MV-4-11 (cell line): Measurements from ENCODE around the gene CABP4.
A peak's percentile ranks its signal among the peaks of the same experiment; 100 is the strongest.
"Not testable (repeated sequence)": the region's sequence is repeated elsewhere in the genome, so short reads cannot be mapped to it uniquely, and the experiment has no call there.

Experiments used
- DNase-seq: peaks from one replicate; lab custom pipeline; 2025; lab: John Stamatoyannopoulos, UW

The CABP4 gene

DNA sequence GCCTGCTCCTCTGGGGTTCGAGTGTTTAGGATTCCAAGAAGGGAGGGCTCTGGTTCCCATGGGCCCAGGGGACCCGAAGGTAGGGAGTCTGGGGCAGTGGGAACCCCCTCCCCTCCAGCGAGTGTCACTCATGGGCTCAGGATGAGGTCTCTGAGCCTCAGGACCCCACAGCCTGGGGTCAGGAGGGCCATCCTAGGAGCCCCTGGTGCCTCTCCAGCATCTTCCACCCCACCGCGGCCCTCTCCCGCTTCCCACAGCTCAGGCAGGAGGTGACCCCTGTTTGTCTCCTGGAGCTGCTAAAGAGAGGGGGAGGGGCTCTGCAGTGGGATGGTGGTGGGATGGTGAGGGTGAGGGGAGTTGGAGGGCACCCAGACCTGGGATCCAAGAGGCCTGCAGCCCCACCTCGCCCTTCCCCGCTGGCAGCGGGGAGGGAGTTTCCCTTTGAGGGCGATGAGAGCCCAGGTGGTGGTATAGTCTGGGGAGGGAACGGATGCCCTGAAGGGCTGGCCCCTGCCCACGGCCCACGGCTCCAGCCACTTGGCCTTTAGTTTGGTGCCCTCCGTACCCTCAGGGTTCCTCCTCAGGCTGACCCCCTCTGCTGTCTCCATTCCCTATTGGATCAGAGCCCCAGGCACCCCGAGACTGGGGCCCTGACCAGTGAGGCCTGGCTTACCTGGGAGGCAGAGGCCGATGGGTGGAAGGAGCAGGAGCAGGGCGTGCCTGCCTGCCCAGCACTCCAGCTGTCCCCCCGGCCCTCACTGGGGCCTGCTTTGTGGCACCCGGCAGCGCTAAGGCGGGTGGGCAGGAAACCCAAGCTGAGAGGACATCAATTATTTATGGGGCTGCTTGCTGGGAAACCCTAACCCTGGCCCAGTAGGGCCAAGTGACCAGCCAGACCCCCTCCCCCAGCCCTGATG, 1.1 kb upstream of the CABP4 start:
- DNase-seq = no peak

DNA sequence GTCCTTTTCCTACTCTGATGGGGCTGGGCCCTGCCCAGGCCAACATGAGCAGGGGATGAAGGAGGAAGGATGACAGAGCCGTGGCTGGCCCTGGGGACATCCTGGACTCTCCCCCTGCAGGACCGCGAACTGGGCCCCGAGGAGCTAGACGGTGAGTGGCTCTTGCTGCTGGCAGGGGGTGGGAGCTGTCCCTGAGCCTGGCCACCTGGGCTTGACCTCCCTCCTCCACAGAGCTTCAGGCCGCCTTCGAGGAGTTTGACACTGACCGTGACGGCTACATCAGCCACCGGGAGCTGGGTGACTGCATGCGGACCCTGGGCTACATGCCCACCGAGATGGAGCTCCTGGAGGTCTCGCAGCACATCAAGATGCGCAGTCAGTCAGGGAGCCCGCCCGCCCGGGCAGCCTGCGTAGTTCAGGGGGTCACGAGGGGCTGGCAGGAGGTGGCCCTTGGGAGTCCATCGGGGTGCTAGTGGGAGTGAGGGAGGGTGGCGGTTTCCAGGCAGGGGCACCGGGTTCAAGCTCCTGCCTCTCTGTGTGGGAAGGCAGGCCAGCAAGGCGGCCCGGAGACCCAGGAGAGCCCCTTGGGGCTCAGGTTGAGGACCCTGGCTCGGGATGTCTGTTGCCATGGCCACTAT, 1.0 kb downstream of the CABP4 start:
- DNase-seq = no peak

DNA sequence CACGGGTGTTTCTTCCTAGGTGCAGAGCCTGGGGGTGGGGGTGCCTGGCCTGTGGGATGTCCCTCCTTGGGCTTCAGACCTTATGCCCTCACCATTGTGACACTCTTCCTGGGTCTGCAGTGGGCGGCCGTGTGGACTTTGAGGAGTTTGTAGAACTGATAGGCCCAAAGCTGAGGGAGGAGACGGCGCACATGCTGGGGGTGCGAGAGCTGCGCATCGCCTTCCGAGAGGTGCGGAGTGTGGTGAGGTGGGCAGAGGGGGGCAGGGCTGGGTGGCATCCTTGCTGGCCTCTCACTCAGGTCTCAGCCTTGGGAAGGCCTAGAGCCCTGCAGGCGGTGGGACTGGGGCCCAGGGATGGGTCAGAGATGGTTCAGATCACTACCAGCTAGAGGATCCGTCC, 2.3 kb downstream of the CABP4 start:
- DNase-seq = no peak

DNA sequence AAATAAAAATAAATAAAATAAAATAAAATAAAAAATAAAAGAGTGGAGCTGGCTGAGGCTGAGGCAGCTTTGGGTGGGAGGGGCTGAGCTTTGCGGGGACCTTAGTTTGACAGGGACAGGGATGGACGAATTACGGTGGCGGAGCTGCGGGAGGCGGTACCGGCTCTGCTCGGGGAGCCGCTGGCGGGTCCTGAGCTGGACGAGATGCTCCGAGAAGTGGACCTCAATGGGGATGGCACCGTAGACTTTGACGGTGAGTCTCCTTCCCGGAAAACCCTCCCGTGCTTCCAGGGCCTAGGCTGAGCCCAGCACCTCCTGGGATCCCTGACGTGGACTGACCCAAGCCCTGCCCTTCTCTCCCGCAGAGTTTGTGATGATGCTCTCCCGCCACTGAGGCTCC, 3.1 kb downstream of the CABP4 start:
- no peak for DNase-seq

DNA sequence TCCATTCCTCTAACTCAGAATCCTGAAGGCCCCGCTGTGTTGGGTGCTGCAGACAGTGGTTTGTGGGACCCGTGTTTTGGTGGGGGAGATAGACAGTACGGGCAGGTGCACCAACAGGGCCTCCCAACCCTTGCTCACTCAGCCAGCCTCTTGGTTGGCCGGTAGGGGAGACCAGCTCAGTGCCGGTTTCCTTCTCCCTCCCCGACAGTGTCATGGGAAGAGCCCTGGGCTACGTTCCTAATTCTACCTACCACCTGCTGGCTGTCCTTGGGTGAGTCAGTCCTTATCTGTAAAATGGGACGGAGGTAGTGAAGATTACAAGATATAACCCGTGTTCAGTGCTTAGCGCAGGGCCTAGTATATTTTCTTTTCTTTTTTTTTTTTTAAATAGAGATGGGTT, 8.0 kb downstream of the CABP4 start:
- DNase-seq = no peak

DNA sequence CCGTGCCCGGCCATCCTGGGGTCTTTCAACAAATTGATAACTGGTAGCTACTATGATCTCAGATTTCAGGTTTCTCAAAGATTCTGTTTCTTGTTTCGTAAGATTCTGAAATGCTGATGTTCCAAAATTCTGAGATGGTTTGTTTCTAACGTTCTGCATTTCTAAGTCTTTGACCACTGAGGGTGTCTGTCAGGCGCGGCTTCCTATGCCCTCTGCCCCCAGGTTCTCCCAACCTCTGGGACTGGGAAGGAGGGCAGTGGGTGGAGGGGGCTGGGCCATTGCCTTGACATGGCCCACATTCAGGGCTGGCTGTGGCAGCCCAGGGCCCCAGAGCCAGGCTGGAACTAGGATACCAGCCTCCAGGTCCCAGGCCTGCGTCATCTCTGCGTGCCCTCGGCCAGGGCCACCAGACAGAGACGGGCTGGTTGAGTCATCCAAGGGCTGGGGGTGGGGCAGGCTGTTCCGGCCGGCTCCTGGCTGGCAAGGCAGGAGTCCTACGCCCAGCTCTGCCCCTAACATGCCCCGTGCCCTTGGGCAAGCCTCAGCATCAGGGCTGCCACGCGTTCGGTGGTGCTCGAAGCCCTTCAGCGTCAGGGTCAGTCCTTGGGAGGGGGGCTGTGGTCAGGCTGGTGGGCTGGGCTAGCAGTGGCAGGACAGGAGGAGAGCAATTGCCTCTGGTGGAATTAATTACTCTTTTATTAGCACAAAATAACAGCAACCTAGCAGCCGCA, 8.7 kb downstream of the CABP4 start:
- DNase-seq = peak; percentile 87

DNA sequence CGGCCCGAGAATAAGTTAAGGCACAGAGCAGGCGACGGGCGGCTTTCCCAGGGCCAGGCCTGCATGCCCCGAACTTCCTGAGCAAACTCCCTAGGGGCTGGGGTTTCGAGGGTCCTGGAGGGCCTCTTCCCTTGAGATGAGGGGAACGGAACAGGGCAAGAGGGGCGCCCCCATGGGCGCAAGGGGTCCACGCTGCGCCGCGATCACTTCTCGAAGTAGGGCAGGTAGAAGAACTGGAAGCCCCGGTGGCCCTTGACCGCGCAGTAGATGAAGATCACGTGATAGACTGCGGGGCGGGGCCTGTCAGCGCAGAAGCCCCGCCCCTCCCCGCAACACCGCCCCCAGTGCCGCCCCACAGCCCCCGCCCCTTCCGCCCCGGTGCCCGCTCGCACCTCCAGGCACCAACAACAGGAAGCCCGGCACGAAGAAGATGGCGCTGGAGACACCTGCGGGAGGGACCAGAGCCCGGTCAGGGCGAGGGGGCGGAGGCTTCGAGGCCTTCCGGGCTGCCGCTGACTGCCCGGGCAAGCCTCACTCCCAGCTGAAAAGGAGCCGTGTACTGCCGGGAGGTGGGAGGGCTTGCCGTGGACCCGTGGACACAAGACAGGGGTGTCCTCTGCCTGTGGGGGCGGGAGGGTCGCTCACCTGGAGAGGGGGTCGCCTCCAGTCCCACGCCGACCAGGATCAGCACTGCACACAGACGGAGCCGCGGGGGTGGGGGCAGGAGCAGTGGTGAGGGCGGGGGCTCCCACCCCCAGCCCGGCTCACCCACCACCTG, 9.4 kb downstream of the CABP4 start:
- DNase-seq = peak; percentile 76

DNA sequence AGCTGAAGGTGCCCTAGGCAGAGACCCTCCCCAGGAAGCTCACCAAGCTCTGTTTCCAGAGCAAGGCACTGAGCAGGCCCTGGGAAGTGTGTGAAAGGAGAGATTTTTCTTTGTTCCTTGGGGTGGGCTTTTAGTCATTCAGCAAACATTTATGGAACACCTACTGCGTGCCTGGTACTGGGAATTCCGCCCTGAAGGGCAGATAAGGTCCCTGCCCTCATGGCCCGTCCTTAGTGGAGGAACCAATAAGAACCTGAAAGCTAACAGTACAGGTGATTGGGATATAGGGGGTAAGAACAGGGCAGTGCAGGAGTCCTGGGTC, 10.0 kb downstream of the CABP4 start:
- no peak for DNase-seq

DNA sequence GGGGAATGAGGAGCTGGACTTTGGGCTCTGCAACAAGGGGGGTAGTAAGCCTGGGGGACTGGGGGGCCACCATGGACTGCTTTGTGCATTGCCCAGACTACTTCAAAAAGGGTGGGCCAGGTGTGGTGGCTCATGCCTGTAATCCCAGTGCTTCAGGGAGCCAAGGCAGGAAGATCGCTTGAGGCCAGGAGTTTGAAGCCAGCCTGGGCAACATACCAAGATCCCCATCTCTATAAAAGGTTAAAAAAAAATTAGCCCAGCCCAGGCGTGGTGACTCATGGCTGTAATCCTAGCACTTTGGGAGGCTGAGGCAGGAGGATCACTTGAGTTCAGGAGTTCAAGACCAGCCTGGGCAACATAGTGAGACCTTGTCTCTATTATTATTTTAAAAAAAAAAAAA, 10.4 kb downstream of the CABP4 start:
- DNase-seq = not testable (repeated sequence)

DNA sequence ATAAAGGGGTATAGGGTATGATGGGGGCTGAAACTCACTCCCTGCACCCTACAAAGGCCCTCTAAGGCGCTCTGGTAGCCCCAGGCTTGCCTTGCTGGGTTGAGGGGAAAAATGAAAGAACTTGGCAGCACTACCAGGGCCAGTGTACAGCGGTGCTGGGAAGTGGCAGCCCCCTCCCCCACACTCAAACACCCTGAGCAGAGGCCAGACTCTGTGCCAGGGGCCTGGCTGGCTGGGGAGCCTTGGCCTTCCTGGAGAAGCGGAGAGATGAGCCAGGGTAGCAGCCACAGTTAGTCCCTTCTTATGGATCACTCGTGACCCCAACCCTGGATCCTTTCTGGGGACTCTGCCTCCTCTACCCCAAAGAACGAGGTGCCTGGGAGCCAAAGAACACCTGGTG, 11.2 kb downstream of the CABP4 start:
- DNase-seq = no peak

DNA sequence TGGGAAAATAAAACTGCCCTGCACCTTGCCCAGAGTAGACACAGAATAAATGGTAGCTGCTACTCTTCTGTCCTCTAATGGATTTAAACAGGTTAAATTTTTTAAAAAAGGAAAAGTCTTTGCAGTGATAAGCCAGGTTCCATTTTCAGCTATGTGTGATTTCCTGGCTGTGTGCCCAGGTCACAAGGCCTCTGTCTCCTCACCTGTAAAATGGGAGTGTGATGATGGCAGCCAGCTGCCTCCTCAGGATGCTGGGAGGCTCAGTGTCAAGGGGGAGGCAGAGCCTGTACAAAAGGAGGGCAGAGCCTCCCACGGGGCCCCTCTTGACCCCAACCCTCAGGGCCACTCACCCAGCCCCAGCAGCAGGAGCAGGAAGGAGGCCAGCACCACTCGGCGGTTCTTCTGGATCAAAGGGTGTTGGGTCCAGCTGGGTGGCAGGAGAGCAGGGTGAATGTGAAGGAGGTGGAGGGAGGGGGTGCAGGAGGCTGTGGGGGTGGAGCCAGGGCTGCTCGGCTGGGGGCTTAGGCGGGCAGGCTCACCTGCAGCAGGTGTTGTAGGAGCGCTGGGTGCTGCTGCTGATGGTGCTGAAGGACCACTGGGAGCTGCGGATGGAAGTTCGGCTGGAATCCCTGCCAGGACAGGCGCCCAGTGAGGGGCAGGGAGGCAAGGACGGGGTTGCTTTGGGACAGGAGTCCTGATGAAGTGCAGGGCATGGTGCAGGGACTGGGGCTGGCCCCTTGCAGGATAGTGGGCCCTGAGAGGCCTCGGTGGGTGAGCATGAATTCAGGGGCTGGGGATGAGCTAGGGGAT, 12.0 kb downstream of the CABP4 start:
- DNase-seq = no peak

DNA sequence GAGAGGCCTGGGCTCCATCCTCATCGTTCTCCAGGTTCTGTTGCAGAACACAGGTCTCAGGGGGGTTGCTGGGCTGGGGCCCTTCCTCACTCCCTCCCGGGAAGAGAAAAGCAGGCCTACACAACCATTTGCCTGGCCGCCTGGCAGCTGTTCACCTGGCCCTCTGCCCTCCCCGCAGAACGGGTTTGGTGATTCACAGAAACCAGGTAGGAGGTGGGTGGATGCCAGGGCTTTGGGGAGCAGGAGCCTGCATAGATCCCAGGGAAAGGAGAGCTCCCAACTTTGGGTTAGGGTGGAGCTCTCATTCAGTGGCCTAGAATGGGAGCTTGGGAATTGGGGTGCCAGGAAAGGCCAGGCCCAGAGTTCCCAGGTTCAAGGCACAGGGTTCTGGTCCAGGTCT, 12.9 kb downstream of the CABP4 start:
- DNase-seq = no peak

DNA sequence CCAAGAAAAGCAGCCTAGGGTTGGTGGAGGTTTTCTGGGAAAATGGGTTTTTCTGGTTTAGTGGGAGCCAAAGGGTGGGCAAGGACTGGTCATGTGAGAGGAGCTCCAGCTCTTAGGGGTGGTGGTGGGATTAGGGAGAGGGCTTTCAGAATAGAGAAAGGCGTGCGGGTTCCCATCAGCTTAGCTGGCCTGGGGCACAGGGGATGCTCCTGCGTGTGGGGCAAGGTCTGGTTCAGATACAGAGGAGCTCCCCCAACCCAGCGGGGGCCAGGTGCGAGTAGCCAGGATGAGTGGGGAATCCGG, 13.3 kb downstream of the CABP4 start:
- no peak for DNase-seq

DNA sequence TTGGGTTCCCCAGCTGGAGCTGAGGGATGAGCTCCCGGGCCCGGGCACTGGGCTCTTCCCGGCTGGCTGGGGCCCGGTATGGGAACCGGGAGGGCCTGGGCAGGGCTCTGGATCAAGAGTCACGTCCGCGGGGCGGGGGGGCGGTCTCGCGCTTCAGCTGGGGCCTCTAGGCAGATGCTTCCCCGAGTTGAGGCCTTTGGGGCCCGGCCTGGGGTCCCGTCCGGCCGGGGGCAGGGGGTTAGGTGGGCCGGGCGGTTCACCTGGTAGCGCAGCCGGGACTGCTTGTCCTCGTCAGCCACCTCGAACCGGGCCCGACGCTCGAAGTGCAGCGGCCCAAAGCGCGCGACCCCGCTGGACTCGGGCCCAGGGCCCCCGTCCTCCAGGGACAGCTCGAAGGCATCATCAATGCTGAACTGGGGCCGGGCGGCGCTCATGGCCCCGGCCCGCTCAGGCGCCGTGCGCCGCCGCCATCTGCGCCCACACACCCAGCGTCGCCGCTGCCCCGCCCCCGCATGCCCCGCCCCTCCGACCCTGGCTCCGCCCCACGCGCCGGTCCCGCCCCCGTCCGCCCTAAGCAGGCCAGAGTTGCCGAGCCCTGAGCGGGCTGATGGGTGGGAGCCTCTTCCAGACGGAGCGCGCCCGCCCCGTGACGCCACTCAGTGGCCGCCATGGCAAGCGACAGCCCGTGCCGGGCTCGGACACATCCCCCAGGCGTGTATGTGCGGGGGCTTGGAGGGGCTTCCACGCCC, 13.8 kb downstream of the CABP4 start, which contains the start of gene TMEM134:
TMEM134 (minus strand) TSS at position 493 of the 749 bp plus-strand sequence; CDS start at position 434, 59 bp downstream.
- peak; percentile 84 for DNase-seq

DNA sequence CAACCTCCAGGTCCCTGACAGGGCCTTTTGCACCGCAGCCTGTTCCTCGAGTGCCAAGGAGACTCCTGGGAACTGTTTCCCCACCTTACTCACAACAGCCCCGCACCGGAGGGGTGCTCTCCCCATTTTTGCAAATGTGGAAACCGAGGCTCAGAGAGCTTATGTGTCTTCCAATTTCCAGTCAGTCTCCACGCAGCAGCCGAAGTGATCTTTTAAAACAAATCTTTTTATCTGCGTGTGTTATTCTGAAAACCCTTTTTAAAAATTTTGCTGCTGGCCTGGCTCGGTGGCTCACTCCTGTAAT, 14.3 kb downstream of the CABP4 start:
- no peak for DNase-seq

DNA sequence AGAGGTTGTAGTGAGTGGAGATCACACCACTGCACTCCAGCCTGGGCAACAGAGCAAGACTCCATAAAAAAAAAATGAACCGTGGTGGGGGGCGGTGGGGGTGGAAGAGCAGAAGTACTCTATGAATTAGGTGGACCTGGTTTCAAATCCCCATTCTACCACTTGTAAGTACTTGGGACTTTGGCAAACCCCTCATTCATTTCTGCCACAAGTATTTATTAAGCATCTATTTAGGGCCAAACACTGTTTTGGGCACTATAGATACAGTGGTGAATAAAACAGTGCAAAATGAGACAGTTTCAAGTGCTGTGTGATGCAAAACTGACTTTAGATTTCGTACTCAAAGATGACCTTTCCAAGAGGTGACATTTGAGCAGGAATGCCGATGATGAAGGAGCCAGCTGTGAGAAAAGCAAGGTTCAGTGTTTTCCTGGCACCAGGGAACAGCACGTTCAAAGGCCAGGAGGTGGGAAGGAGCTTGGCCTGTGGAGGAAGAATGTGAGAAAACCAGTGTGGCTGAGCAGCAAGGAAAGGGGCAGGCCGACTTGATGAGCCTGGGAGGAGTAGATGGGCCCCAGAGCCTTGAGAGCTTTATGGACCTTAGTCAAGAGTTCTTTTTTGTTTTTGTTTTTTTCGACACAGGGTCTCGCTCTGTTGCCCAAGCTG, 15.3 kb downstream of the CABP4 start:
- DNase-seq = peak; percentile 5

DNA sequence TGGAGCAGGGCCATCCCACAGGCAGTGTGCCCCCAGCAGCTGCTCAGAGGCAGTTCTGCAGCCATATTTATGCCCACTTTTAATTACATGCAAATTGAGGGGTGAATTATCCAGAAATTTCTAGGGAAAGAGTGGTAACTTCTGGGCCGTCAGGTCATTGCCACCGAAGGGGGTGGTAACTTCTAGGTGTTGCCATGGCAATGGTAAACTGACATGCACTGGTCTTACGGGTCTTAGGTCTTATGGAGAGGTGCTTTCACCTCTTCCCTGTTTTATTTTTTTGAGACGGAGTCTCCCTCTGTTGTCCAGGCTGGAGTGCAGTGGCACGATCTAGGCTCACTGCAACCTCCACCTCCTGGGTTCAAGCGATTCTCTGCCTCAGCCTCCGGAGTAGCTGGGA, 17.7 kb downstream of the CABP4 start:
- DNase-seq = no peak

DNA sequence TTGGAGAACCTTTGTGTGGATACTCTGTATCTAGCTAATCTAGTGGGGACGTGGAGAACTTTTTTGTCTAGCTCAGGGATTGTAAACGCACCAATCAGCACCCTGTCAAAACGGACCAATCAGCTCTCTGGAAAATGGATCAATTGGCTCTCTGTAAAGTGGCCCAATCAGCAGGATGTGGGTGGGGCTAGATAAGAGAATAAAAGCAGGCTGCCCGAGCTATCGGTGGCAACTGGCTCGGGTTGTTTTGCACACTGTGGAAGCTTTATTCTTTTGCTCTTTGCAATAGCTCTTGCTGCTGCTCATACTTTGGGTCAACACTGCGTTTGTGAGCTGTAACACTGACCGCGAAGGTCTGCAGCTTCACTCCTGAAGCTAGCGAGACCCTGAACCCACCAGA, 21.5 kb downstream of the CABP4 start:
- not testable (repeated sequence) for DNase-seq

DNA sequence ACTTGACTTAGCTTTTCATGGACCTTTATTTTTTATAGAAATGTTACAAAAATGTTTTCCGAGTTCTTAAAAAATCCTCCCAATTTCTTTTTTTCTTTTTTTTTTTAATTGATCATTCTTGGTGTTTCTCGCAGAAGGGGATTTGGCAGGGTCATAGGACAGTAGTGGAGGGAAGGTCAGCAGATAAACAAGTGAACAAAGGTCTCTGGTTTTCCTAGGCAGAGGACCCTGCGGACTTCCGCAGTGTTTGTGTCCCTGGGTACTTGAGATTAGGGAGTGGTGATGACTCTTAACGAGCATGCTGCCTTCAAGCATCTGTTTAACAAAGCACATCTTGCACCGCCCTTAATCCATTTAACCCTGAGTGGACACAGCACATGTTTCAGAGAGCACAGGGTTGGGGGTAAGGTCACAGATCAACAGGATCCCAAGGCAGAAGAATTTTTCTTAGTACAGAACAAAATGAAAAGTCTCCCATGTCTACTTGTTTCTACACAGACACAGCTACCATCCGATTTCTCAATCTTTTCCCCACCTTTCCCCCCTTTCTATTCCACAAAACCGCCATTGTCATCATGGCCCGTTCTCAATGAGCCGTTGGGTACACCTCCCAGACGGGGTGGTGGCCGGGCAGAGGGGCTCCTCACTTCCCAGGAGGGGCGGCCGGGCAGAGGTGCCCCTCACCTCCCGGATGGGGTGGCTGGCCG, 22.3 kb downstream of the CABP4 start:
- not testable (repeated sequence) for DNase-seq
